GM12891 (cell line): Measurements from ENCODE around the gene C17orf78.

Experiments used
- PAX5 ChIP-seq: IDR thresholded peaks from 2 replicates; pipeline ENCODE4 v1.6.1; 2011; ENCODE audit warnings: low read length, moderate library complexity, mild to moderate bottlenecking; ENCODE audit not compliant: insufficient read depth, severe bottlenecking
- POLR2A ChIP-seq: IDR thresholded peaks from 2 replicates; pipeline ENCODE4 v1.6.1; 2011; ENCODE audit warnings: low read depth, low read length, control low read depth
- POLR2AphosphoS5 ChIP-seq: IDR thresholded peaks from 2 replicates; pipeline ENCODE4 v1.6.1; 2011; ENCODE audit warnings: low read depth, low read length, control low read depth
- POU2F2 ChIP-seq: IDR thresholded peaks from 2 replicates; pipeline ENCODE4 v1.6.1; 2011; ENCODE audit warnings: low read depth, mild to moderate bottlenecking, control low read depth, low read length, moderate library complexity
- SPI1 ChIP-seq: IDR thresholded peaks from 2 replicates; pipeline ENCODE4 v1.6.1; 2011; ENCODE audit warnings: low read depth, low read length, control low read depth
- TAF1 ChIP-seq: IDR thresholded peaks from 2 replicates; pipeline ENCODE4 v1.6.1; 2011; ENCODE audit warnings: low read depth, low read length, control low read depth

- TF ChIP-seq POLR2A (no peak), POLR2AphosphoS5 (no peak), PAX5 (no peak), SPI1 (no peak), TAF1 (no peak), POU2F2 (no peak)
Measured at GRCh38 chr17:37405955-37406634, 30.3 kb downstream of the C17orf78 start.
